Kidney (tissue), 14 donors: ENCODE data around the gene REG1B. TPM values are rescaled to one million over a fixed set of nuclear protein-coding genes. Genes with fewer than 3 reads are reported as not detected.

Experiments used
- DNase-seq, 5 donors: peaks; one replicate each; pipeline ENCODE4 v3.0.0-alpha.2; 2013 to 2020
- FAIRE-seq: peaks from 2 replicates; lab custom pipeline; 2012; peaks lifted over from hg19 to GRCh38; lab: Jason Lieb, UNC
- H3K27ac ChIP-seq, 2 donors: one replicate each; pipeline ENCODE4 v1.7.0; 2013; ENCODE audit warnings: low read depth in 2 of 2, low read length in 2 of 2, inconsistent platforms in 1 of 2
- H3K27me3 ChIP-seq: one replicate; pipeline ENCODE4 v1.7.1; 2013; ENCODE audit warnings: low read length, inconsistent platforms; ENCODE audit not compliant: control insufficient read depth, insufficient read depth
- H3K36me3 ChIP-seq, 3 donors: one replicate each; pipeline versions ENCODE4 v1.7.0 to v1.7.1; 2013; ENCODE audit warnings: low read length in 3 of 3, control low read depth in 1 of 3, inconsistent platforms in 1 of 3; ENCODE audit not compliant: insufficient read depth in 3 of 3, control insufficient read depth in 2 of 3
- H3K4me1 ChIP-seq, 3 donors: one replicate each; pipeline versions ENCODE4 v1.7.0 to v1.7.1; 2013; ENCODE audit warnings: low read length in 3 of 3, inconsistent platforms in 1 of 3, low read depth in 1 of 3; ENCODE audit not compliant: control insufficient read depth in 2 of 3, insufficient read depth in 2 of 3
- H3K4me3 ChIP-seq, 3 donors: one replicate each; pipeline versions ENCODE4 v1.7.0 to v1.8.1; 2013; ENCODE audit warnings: low read length in 3 of 3, control low read depth in 1 of 3, inconsistent platforms in 1 of 3
- H3K9ac ChIP-seq, 3 donors: one replicate each; pipeline versions ENCODE4 v1.7.0 to v1.7.1; 2013; ENCODE audit warnings: low read length in 3 of 3, control low read depth in 1 of 3, inconsistent platforms in 1 of 3
- H3K9me3 ChIP-seq, 3 donors: one replicate each; pipeline versions ENCODE4 v1.7.0 to v1.7.1; 2013; ENCODE audit warnings: low read length in 3 of 3, control low read depth in 1 of 3, inconsistent platforms in 1 of 3; ENCODE audit not compliant: control insufficient read depth in 2 of 3, insufficient read depth in 1 of 3
- intact Hi-C: fragments of 100-400 bp; cut with DNase I; formaldehyde crosslinking; loops from one replicate; pipeline ENCODE4 v1.11.1; 2022
- polyA plus RNA-seq: library from polyadenylated mRNA; stranded (reverse); fragments of 350-450 nt; fragmentation: Illumina TruSeq; extraction: RNeasy Lipid Tissue Mini Kit (QIAGEN cat#74804); gene quantifications from one replicate; pipeline ENCODE4 v1.2.3, GENCODE V29; 2014; ENCODE audit warnings: low read depth, low replicate concordance; ENCODE audit not compliant: insufficient read depth
- total RNA-seq: library from RNA; stranded (reverse); fragmentation: NEBNext Ultra II Directional; extraction: Animal tissue kit (Norgen Biotek cat#: 25700); gene quantifications from one replicate; pipeline ENCODE4 v1.2.1, GENCODE V29; 2021
- TF ChIP-seq, protein P1 (sequence below): IDR thresholded peaks from 3 replicates; pipeline ENCODE4 v1.5.1; 2012; ENCODE audit warnings: mild to moderate bottlenecking, moderate library complexity, borderline replicate concordance; ENCODE audit not compliant: insufficient read depth; ENCODE audit errors: extremely low read depth
- donor health status: control.
- donor health status: control.
- donor health status: control.
- donor health status: control.
- donor health status: control.
- donor health status: DM: yes; HTN: yes; CAD: no.
- donor health status: Normal renal cell carcinoma (clear cell type).

REG1B gene
- total and polyA plus RNA-seq, 2 donors from 2014 or later = 1.5 to 11.0 TPM

- no peak overlapping the region for H3K27ac ChIP-seq
- DNase-seq (peak in 2 of 5 donors; percentile 42 to 43), FAIRE-seq (no peak)
Measured at GRCh38 chr2:79041032-79041448, 46.8 kb downstream of the REG1B start.

DNA sequence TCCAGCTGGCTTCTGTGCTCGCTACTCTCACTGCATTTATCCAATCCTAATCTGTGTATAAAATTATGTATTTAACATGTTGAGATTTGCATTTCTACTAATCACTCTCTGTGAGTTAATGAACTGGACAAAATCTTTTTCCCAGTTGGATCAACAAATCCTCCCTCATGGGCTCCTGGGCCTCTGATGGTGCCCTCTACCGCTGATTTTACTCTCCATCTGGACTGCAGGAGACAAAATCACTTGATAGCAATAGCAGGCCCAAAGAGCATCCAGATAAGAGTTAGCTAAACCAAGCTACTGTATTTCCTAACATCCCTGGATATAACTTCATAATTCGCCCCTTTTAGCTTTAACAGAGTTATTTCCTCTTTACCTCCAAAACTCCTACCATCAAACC lies 47.8 kb downstream of the REG1B start:
- no peak overlapping the region for H3K9ac ChIP-seq

More at GRCh38 chr2:79041032-79041448, 46.8 kb downstream of the REG1B start:
- H3K4me1 ChIP-seq = no peaks in the 10 kb centered on the region
- no peaks in the 10 kb centered on the region for H3K27me3 ChIP-seq
- H3K9me3 ChIP-seq = no peaks in the 10 kb centered on the region
- H3K4me3 ChIP-seq = no peak overlapping the region
- intact Hi-C loops = no loop called here
- no peak overlapping the region for H3K9ac ChIP-seq
- TF ChIP-seq, protein P1, sequence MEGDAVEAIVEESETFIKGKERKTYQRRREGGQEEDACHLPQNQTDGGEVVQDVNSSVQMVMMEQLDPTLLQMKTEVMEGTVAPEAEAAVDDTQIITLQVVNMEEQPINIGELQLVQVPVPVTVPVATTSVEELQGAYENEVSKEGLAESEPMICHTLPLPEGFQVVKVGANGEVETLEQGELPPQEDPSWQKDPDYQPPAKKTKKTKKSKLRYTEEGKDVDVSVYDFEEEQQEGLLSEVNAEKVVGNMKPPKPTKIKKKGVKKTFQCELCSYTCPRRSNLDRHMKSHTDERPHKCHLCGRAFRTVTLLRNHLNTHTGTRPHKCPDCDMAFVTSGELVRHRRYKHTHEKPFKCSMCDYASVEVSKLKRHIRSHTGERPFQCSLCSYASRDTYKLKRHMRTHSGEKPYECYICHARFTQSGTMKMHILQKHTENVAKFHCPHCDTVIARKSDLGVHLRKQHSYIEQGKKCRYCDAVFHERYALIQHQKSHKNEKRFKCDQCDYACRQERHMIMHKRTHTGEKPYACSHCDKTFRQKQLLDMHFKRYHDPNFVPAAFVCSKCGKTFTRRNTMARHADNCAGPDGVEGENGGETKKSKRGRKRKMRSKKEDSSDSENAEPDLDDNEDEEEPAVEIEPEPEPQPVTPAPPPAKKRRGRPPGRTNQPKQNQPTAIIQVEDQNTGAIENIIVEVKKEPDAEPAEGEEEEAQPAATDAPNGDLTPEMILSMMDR = peak; percentile 28
- H3K36me3 ChIP-seq = no peaks in the 10 kb centered on the region

More for the DNA sequence above, 47.8 kb downstream of the REG1B start:
- FAIRE-seq (no peak), DNase-seq (no peak)
- TF ChIP-seq, protein P1 = no peak
- H3K27me3 ChIP-seq = no peaks in the 10 kb centered on the region
- intact Hi-C loops = no loop called here
- no peak overlapping the region for H3K4me3 ChIP-seq
- H3K27ac ChIP-seq = no peak overlapping the region
- H3K4me1 ChIP-seq = no peaks in the 10 kb centered on the region
- H3K36me3 ChIP-seq = no peaks in the 10 kb centered on the region
- no peaks in the 10 kb centered on the region for H3K9me3 ChIP-seq

Other genes with a start within 250 kb of the REG1B start
- gene REG3G, start 62.3 kb downstream of the REG1B start, total RNA-seq = 8.8 TPM
- gene REG3G, start 62.3 kb downstream of the REG1B start, polyA plus RNA-seq = 19.4 TPM
- gene REG1A, start 32.5 kb upstream of the REG1B start, total RNA-seq = 215 TPM
- gene REG1A, start 32.5 kb upstream of the REG1B start, polyA plus RNA-seq = 430 TPM
- gene REG3A, start 71.8 kb upstream of the REG1B start, total RNA-seq = not detected
- not detected for gene REG3A, start 71.8 kb upstream of the REG1B start, polyA plus RNA-seq